Measurements from ENCODE around the gene ECHDC3.

The ECHDC3 gene

DNA sequence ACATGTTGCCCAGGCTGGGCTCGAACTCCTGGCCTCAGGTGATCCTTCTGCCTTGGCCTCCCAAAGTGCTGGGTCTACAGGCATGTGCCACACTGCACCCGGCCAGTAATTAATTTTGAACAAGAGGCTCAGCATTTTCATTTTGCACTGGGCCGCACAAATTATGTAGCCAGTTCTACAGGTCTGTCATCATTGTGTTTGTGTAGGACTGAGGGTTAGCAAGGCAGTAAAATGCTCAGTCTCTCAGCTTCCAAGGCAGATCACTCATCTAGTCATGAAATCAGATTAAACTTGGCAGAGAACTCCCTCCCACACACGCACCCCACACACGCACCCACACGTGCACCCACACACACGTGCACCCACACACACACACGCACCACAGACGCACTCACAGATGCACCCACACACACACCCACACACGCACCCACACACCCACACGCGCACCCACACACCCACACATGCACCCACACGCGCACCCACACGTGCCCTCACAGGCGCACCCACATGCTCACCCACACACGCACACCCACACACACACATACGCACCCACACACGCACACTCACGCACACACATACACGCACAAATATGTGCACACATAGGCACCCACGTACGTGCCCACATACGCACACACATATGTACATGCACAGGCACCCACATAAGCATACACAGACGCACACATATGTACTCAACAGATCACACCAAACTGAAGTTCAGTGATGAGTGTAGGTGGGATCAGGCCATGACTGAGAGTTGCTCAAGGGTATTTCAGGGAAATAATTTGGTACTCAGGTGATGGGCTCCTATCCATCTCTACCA lies 53.1 kb downstream of the ECHDC3 start:
- TF ChIP-seq, protein P1, sequence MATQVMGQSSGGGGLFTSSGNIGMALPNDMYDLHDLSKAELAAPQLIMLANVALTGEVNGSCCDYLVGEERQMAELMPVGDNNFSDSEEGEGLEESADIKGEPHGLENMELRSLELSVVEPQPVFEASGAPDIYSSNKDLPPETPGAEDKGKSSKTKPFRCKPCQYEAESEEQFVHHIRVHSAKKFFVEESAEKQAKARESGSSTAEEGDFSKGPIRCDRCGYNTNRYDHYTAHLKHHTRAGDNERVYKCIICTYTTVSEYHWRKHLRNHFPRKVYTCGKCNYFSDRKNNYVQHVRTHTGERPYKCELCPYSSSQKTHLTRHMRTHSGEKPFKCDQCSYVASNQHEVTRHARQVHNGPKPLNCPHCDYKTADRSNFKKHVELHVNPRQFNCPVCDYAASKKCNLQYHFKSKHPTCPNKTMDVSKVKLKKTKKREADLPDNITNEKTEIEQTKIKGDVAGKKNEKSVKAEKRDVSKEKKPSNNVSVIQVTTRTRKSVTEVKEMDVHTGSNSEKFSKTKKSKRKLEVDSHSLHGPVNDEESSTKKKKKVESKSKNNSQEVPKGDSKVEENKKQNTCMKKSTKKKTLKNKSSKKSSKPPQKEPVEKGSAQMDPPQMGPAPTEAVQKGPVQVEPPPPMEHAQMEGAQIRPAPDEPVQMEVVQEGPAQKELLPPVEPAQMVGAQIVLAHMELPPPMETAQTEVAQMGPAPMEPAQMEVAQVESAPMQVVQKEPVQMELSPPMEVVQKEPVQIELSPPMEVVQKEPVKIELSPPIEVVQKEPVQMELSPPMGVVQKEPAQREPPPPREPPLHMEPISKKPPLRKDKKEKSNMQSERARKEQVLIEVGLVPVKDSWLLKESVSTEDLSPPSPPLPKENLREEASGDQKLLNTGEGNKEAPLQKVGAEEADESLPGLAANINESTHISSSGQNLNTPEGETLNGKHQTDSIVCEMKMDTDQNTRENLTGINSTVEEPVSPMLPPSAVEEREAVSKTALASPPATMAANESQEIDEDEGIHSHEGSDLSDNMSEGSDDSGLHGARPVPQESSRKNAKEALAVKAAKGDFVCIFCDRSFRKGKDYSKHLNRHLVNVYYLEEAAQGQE (IDR thresholded peaks at IDR 0.05; ENCODE audit: insufficient read depth in 1 of 2, low read depth in 2 of 2, low read length in 2 of 2): no peak

DNA sequence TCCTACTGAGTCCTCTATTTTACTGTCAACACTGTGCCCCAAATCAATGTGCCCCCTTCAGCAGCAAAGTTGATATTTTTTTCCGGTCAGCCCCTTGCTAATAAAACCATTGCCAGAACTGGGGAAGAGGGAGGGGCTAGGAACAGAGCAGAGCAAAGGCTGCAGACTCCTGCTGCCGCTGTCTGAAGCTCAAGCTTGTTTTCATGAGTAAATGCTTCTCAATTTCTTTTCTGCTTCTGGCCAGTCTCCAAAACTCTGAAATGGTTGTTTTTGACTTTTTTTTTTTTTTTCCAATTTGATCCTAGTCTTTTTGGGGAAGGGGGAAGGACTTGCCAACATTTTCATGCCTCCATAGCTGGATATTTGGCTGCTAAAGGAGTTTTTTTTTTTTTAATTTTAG lies 54.3 kb downstream of the ECHDC3 start:
- no peak for TF ChIP-seq POLR2AphosphoS5 (IDR thresholded peaks at IDR 0.05; ENCODE audit: low read depth, low read length)

DNA sequence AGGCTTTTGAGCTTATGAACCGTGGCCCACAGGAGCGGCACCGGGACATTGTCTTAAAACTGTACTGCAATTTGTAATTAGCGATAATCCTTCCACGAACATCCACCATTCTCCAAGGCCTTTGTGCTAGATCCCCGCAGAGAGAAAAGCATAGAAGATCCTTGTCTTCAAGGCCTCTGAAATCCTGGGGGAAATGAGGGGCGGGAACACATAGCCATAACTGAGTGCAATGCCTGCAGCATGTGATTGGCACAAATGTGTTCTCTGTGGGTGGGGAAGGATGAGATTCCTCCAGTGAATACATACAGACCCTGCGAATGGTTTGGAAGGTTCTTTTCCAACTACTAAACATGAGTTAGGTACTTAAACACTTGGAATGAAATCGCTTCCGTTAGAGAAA lies 55.1 kb downstream of the ECHDC3 start:
- no peak for TF ChIP-seq FOXP2 (optimal IDR thresholded peaks at IDR 0.05; ENCODE audit: borderline replicate concordance, extremely low read depth, extremely low read length, insufficient read depth)
- TF ChIP-seq POLR2AphosphoS5 (IDR thresholded peaks at IDR 0.05; ENCODE audit: low read depth, low read length): no peak
- TF ChIP-seq, protein P1 (IDR thresholded peaks at IDR 0.05; ENCODE audit: insufficient read depth in 1 of 2, low read depth in 2 of 2, low read length in 2 of 2): no peak
- no peak for TF ChIP-seq SIN3A (IDR thresholded peaks at IDR 0.05; ENCODE audit: borderline replicate concordance, insufficient read depth, low read length)
- TF ChIP-seq TAF1 (IDR thresholded peaks at IDR 0.05; ENCODE audit: borderline replicate concordance, insufficient read depth, low read length): no peak

DNA sequence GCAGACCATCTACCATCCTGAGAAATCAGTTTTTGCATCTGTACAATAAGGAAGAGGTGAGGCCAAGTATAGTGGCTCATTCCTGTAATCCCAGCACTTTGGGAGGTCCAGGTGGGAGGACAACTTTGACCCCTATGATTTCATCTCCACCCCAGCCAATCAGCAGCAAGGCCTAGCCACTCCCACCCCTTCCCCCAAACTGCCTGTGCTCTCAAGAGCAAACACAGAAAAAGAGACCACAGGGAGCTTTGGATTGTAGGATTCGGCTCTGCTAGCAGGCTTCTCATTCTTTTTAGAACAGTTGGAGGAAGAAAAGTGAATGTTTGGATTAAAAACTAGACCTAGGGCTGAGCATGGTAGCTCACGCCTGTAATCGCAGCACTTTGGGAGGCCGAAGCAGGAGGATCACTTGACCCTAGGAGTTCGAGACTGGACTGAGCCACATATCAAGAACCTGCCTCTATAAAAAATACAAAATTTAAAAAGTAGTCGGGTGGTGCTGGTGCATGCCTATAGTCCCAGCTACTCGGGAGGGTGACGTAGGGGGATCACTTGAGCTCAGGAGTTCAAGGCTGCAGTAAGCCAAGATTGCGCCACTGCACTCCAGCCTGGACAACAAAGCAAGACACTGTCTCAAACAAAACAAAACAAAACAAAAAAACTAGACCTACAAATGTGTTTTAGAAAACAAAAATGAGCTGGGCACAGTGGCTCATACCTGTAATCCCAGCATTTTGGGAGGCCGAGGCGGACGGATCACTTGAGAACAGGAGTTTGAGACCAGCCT lies 55.9 kb downstream of the ECHDC3 start:
- no peak for TF ChIP-seq POLR2AphosphoS5 (IDR thresholded peaks at IDR 0.05; ENCODE audit: low read depth, low read length)
- TF ChIP-seq TAF1 (IDR thresholded peaks at IDR 0.05; ENCODE audit: borderline replicate concordance, insufficient read depth, low read length): no peak
- no peak for TF ChIP-seq FOXP2 (optimal IDR thresholded peaks at IDR 0.05; ENCODE audit: borderline replicate concordance, extremely low read depth, extremely low read length, insufficient read depth)
- TF ChIP-seq, protein P1 (IDR thresholded peaks at IDR 0.05; ENCODE audit: insufficient read depth in 1 of 2, low read depth in 2 of 2, low read length in 2 of 2): no peak
- no peak for TF ChIP-seq SIN3A (IDR thresholded peaks at IDR 0.05; ENCODE audit: borderline replicate concordance, insufficient read depth, low read length)

DNA sequence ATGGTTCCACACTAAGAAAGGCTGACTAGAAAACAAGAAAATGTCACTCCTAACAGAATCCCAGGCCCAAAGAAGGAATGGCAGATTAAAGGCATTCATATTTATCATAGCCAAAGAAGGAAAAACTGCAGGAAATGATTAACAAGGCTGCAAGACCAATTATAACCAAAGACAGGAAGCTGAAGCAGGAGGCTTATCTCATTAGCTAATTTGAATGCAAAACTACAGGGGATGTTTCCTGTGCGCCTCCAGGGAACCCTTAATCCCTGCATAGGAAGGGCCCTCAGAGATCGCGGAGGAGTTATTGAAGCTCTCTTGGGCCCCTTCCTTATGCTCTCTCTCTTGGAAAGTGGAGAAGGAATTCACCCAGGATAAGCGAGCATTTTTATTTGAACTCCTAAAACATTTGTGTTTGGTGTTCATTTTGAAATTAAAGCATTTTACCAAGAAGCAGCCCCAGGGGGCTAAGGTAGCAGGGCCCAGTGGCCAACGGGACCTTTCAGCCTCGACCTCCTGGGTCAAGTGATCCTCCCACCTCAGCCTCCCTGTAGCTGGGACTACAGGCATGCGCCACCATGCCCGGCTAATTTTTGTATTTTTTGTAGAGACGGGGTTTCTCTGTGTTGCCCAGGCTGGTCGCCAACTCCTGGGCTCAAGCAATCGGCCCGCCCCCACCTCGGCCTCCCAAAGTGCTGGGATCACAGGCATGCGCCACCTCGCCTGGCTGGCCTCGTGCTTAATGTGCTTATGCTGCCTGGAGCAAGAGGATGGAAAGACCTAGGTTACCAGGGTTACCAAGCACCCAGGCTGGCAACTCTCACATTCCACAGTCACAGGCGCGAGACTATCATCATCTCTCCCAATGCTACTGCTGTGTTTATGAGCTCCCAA lies 56.9 kb downstream of the ECHDC3 start:
- TF ChIP-seq FOXP2 (optimal IDR thresholded peaks at IDR 0.05; ENCODE audit: borderline replicate concordance, extremely low read depth, extremely low read length, insufficient read depth) (no peak), TAF1 (IDR thresholded peaks at IDR 0.05; ENCODE audit: borderline replicate concordance, insufficient read depth, low read length) (no peak), POLR2AphosphoS5 (IDR thresholded peaks at IDR 0.05; ENCODE audit: low read depth, low read length) (no peak), SIN3A (IDR thresholded peaks at IDR 0.05; ENCODE audit: borderline replicate concordance, insufficient read depth, low read length) (no peak)
- TF ChIP-seq, protein P1 (IDR thresholded peaks at IDR 0.05; ENCODE audit: insufficient read depth in 1 of 2, low read depth in 2 of 2, low read length in 2 of 2): no peak; a peak in 1 of 4 replicates

Measured in PFSK-1 (cell line).